Measurements from ENCODE around the gene INO80B. TPM values are rescaled to one million over a fixed set of nuclear protein-coding genes. Genes with fewer than 3 reads are reported as not detected.

Gene INO80B
- total and polyA plus RNA-seq, 9 of the 15 experiments (the other 6 are each of a cell fraction or from before 2014, with no cell fraction given) = 0.41 to 22.6 (median 9.0) TPM

DNA sequence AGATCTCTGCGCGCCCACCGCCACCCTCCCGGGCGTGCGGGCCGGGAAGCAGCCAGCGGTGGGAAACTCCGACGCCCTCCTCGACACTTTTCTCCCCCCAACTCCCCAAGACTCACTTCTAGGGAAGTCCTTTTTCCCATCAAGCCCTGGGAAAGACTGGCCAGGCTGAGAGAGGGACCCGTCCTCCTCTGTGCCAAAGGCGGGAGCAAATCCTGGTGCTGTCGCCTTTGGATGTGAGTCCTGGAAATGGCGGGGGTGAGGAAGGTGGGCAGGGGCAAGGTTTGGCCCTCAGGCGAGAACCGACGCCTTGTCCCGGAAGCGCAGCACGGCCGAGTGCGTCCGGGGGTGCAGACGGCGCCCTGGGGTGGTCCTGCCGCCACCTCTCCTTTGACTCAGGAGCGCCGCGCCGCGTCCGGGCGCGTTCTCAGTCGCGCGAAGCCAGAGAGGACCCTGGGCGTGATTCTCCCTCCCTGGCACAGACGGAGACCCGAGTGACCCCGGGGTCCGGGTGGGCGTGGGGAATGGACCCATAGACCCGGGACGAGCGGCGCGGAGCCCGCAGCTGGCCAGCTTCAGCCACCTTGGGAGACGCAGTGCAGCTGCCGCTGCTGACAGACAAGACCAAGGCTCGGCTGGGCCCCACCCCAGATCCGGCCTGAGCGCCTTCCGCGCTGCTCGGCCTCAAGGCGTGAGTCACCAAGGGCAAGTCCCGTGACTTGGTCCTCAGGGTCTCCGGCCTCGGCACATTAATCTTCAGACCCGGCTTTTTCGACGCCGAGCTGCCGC, 48.0 kb downstream of the INO80B start (continued):
- 0 out of 4 replicates have a peak, but pooled peaks of 1 of the 2 experiments have one; percentile 39 for TF ChIP-seq SRF (CRISPR knock-in tag; IDR thresholded peaks at IDR 0.05)
- peak; percentile 36; the same call in 1 of the 2 replicates for TF ChIP-seq ZNF609 (CRISPR knock-in tag; IDR thresholded peaks at IDR 0.05; ENCODE audit: borderline replicate concordance)
- TF ChIP-seq USF2 (CRISPR knock-in tag; IDR thresholded peaks at IDR 0.05) = peak; percentile 58
- no peak; the same call in 1 of the 2 replicates for TF ChIP-seq MED1 (CRISPR knock-in tag; IDR thresholded peaks at IDR 0.05; ENCODE audit: borderline replicate concordance)
- TF ChIP-seq KDM5B (IDR thresholded peaks at IDR 0.05; ENCODE audit: insufficient replicate concordance, low read depth, low read length) = peak; percentile 49
- TF ChIP-seq, protein P1, sequence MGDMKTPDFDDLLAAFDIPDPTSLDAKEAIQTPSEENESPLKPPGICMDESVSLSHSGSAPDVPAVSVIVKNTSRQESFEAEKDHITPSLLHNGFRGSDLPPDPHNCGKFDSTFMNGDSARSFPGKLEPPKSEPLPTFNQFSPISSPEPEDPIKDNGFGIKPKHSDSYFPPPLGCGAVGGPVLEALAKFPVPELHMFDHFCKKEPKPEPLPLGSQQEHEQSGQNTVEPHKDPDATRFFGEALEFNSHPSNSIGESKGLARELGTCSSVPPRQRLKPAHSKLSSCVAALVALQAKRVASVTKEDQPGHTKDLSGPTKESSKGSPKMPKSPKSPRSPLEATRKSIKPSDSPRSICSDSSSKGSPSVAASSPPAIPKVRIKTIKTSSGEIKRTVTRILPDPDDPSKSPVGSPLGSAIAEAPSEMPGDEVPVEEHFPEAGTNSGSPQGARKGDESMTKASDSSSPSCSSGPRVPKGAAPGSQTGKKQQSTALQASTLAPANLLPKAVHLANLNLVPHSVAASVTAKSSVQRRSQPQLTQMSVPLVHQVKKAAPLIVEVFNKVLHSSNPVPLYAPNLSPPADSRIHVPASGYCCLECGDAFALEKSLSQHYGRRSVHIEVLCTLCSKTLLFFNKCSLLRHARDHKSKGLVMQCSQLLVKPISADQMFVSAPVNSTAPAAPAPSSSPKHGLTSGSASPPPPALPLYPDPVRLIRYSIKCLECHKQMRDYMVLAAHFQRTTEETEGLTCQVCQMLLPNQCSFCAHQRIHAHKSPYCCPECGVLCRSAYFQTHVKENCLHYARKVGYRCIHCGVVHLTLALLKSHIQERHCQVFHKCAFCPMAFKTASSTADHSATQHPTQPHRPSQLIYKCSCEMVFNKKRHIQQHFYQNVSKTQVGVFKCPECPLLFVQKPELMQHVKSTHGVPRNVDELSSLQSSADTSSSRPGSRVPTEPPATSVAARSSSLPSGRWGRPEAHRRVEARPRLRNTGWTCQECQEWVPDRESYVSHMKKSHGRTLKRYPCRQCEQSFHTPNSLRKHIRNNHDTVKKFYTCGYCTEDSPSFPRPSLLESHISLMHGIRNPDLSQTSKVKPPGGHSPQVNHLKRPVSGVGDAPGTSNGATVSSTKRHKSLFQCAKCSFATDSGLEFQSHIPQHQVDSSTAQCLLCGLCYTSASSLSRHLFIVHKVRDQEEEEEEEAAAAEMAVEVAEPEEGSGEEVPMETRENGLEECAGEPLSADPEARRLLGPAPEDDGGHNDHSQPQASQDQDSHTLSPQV (IDR thresholded peaks at IDR 0.05) = peak; percentile 36
- TF ChIP-seq POLR2H (tag; IDR thresholded peaks at IDR 0.05; ENCODE audit: low read depth) = peak; percentile 79; the same call in 1 of the 2 replicates
- TF ChIP-seq ZNF184 (CRISPR knock-in tag; IDR thresholded peaks at IDR 0.05) = no peak
- TF ChIP-seq ATF7 (IDR thresholded peaks at IDR 0.05) = peak; percentile 64
- peak; percentile 29; the same call in 1 of the 2 replicates for TF ChIP-seq CREM (IDR thresholded peaks at IDR 0.05; ENCODE audit: low read depth)
- TF ChIP-seq AFF4 (CRISPR knock-in tag; IDR thresholded peaks at IDR 0.05) = peak; percentile 25; the same call in 1 of the 2 replicates

Data from K562 (cell line).